ENCODE measurements around the gene SKAP1. TPM values are rescaled to one million over a fixed set of nuclear protein-coding genes. Genes with fewer than 3 reads are reported as not detected.
"Not testable (repeated sequence)": the region's sequence is repeated elsewhere in the genome, so short reads cannot be mapped to it uniquely, and the experiment has no call there.

Gene SKAP1
- polyA plus RNA-seq, 1 donor from 2014 or later = 11.5 TPM

DNA sequence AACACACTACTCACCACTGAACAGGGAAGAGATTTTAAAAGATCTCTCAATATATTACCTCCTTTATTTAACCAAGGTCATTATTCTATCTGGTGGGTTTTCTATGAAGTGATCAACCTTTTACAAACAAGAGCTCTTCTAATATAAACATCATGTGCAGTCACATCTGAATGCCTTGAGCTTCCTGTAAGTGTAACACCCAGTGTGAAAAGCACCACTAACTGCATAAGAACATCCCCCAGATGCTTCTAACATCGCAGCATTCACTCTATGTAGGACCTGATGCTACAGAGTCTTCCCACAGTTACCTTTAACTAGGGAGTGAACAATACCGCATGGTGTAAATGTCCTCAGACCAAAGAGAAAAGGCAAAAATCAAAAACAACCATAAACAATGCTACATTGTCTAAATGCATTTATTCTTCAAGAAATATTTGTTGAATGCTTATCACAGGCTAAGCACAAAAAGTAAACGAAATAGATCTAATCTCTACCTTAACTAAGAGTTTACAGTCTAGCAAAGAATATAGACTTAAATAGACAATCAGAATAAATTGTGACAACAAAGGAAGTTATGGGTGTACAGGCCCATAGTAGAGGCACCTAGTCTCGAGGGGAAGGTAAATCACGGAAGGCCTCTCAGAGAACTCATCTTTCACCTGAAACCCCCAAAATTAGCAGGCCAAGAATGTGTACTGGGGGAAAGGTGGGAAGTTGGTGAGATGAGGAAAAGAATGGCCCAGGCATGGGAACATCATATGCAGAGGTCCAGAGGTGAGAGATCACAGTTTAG is 16.2 kb downstream of the SKAP1 start:
- Mint-ChIP-seq H3K27ac (no peak overlapping the region), H3K4me1 (peaks cover 1 to 4% (median 3%) of the 10 kb centered on the region in 3 donors), H3K9me3 (no peaks in the 10 kb centered on the region), H3K27me3 (peaks cover 5% of the 10 kb centered on the region), H3K4me3 (no peak overlapping the region), H3K36me3 (peaks cover 2% of the 10 kb centered on the region)

DNA sequence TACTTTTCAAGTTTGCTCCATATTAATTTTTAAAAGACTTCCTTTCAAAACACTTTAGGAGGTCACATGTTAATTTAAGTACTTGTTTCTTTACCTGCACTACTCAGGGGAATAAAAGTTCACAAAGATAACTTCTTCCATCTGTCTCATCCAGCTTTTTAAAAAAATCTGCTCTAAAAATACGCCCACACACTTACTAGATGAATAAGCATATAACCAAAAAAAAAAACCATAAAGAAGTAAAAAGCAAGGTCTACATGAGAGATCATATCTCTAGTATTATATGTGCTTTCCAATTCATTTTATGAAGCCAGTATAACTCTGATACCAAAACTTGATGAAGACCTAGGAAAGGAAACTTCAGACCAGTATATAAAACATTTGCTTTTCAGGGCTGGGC is 17.2 kb downstream of the SKAP1 start:
- H3K27me3 Mint-ChIP-seq = peaks cover 5% of the 10 kb centered on the region

DNA sequence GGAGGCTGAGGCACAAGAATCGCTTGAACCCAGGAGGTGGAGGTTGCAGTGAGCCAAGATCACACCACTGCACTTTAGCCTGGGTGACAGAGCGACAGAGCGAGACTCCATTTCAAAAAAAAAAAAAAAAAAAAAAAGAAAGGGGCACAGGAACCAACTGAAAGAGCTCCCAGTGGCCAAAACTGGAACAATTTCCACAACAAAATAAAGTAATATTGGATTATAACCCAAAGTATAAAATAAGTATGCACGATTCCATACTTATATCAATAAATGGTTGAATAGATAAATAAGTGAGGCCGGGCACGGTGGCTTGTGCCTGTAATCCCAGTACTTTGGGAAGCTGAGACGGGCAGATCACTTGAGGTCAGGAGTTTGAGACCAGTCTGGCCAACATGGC is 19.2 kb downstream of the SKAP1 start:
- not testable (repeated sequence) for H3K27ac Mint-ChIP-seq, H3K36me3 Mint-ChIP-seq, H3K9me3 Mint-ChIP-seq, H3K27me3 Mint-ChIP-seq, H3K4me1 Mint-ChIP-seq, H3K4me3 Mint-ChIP-seq

More for the DNA sequence above, 17.2 kb downstream of the SKAP1 start:
- Mint-ChIP-seq H3K4me3 (no peak overlapping the region), H3K36me3 (no peaks in the 10 kb centered on the region), H3K4me1 (peaks cover 1 to 4% (median 3%) of the 10 kb centered on the region in 3 donors), H3K9me3 (no peaks in the 10 kb centered on the region), H3K27ac (no peak overlapping the region)

DNA sequence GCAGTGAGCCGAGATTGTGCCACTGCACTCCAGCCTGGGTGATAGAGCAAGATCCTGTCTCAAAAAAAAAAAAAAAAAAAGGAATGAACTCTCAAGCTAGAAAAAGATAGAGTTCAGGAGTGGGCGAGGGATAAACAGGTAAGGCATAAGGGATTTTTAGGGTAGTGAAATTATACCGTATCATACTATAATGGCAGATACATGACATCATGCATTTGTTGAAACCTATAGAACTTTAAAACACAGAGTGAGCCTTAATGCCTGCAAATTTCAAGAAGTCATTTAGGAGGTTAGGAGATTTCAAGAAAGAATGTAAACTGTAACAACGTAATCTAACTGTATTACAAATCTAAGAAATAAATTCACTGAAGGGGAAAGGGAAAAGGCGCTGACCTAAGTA is 20.4 kb downstream of the SKAP1 start:
- H3K4me1 Mint-ChIP-seq = peaks cover 1 to 7% (median 3%) of the 10 kb centered on the region in 3 donors
- H3K27ac Mint-ChIP-seq = no peak overlapping the region
- no peaks in the 10 kb centered on the region for H3K9me3 Mint-ChIP-seq
- H3K27me3 Mint-ChIP-seq = peaks cover 4% of the 10 kb centered on the region
- no peaks in the 10 kb centered on the region for H3K36me3 Mint-ChIP-seq
- H3K4me3 Mint-ChIP-seq = no peak overlapping the region

DNA sequence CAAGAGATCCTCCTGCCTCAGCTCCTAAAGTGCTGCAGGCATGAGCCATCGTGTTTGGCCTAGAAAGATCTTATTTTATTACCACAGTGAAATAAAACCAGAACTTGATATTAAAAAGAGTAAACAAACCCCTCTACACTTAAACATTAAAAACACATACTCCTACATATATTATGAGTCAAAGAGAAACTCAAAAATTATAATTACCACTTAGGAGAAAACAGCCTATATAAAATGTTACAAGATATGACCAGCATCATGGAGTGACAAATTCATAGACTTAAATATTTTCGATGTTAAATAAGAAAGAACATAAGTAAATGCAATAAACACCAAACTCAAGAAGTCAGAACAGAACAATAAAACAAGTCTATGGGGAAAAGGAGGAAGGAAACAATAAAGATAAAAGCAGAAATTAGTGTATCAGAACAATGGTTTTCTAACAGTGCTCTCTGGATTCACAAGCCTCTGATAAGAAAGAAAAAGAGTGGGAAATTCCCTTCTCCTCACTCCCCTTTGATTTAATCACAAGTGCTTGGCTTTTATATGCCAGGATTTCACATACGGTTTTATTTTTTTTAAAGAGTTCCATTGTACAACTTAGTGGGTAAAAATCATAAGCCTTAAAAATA is 23.0 kb downstream of the SKAP1 start:
- H3K27ac Mint-ChIP-seq = no peak overlapping the region
- peaks cover 6% of the 10 kb centered on the region for H3K27me3 Mint-ChIP-seq
- no peak overlapping the region for H3K4me3 Mint-ChIP-seq
- H3K36me3 Mint-ChIP-seq = no peaks in the 10 kb centered on the region
- peaks cover 0 to 3% (median 0%) of the 10 kb centered on the region in 3 donors for H3K4me1 Mint-ChIP-seq
- H3K9me3 Mint-ChIP-seq = no peaks in the 10 kb centered on the region

DNA sequence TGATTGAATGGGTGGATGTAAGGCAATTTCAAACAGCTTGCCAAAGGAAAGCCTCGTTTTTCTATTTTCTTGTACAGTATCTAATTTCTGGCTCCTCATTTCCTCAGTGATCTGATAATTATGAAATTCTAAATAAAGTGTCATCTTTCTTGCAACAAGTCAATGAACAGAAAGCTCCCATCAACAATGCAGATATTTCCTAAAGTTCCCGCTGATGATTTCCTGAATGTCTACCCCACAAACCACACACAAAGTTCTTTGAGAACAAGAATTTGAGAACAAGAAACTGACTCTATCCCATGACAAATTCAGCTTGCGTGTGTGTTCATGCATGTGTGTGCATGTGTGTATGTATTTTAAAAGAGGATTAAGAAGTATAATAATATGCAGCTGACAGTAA is 35.2 kb downstream of the SKAP1 start:
- Mint-ChIP-seq H3K4me1 (peaks cover 0 to 1% (median 0%) of the 10 kb centered on the region in 3 donors), H3K9me3 (no peaks in the 10 kb centered on the region)

DNA sequence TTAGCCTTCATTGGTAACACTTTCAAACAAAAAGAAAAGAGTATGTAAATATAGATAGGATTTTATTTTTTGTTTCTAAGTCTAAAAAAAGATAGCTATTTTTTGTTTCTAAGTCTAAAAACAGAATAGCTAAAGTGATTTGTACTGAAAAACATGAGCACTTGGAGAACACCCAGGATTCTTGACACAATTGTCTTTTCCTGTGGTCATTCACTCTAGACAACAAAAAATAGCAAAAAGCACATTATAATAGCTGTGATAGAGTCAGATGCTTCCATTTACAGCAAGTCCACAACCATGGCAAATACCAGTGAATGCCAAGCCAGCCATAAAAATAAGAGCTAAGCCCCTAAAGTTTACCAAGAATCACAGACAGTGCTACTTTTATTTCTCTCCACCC is 36.7 kb downstream of the SKAP1 start:
- peaks cover 3% of the 10 kb centered on the region for H3K27me3 Mint-ChIP-seq
- peaks cover 3% of the 10 kb centered on the region for H3K36me3 Mint-ChIP-seq
- no peak overlapping the region for H3K4me3 Mint-ChIP-seq
- H3K27ac Mint-ChIP-seq = no peak overlapping the region
- no peaks in the 10 kb centered on the region for H3K9me3 Mint-ChIP-seq
- no peaks in the 10 kb centered on the region for H3K4me1 Mint-ChIP-seq

More for the DNA sequence above, 35.2 kb downstream of the SKAP1 start:
- H3K27ac Mint-ChIP-seq = no peak overlapping the region
- H3K36me3 Mint-ChIP-seq = peaks cover 3% of the 10 kb centered on the region
- no peak overlapping the region for H3K4me3 Mint-ChIP-seq
- H3K27me3 Mint-ChIP-seq = peaks cover 3% of the 10 kb centered on the region

DNA sequence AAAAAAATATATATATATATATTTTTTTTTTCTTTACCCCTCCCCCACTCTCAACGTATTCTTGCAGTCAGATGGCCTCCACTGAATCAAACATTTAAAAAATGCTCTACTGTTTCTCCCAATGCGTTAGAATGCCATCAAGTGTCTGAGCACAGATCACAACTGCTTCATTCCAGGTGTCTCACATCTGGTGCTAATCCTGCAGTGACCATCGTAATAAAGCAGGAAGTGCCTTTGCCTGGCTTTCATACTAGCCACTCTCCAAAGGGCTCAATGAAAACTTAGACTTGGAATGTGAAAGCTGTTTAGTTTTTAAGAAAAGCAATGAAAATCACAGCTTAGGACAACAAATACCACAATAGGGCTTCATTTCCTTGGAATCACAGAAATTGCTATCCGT is 37.2 kb downstream of the SKAP1 start:
- Mint-ChIP-seq H3K4me1 (no peaks in the 10 kb centered on the region), H3K9me3 (no peaks in the 10 kb centered on the region), H3K27ac (no peak overlapping the region), H3K27me3 (peaks cover 3% of the 10 kb centered on the region), H3K36me3 (peaks cover 3% of the 10 kb centered on the region), H3K4me3 (no peak overlapping the region)

DNA sequence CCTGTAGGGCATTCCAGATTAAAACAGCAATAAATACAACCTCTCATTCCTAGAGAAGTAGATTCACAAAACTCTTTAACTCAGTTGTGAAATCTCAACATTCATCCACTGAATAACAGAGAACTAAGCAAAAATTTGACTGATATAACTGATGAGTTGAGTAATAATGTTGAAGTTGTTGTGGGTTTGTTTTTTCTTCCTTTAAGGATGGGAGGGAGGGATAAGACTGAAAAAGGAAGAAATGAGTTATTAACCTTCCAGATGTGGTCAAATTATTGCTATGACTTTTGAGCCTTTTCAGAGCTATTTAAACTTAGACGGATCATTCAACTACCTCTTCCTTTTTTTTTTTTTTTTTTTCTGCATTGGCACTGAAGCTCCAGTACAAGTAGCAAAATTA is 38.6 kb downstream of the SKAP1 start:
- Mint-ChIP-seq H3K27ac (no peak overlapping the region), H3K4me3 (no peak overlapping the region), H3K4me1 (no peaks in the 10 kb centered on the region)

DNA sequence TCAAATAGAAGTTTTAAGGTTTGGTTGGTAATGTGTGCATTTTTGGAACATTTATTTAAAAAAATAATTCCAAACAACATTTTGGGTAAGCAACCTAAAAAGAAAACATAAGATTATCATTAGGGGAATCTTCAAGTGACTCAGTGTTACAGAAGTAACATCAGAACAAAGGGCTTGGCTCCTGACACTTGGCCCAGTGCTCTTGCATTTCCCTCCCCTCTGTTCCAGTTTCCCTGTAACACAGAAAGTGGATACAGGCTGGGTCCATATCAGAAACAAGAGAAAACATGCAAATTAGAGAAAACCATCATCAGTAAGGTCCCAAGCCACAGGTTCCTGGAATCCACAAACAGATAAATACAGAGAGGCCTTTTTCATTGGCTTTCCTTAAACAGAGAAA is 40.1 kb downstream of the SKAP1 start:
- no peak overlapping the region for H3K27ac Mint-ChIP-seq
- H3K36me3 Mint-ChIP-seq = peaks cover 2% of the 10 kb centered on the region
- H3K9me3 Mint-ChIP-seq = peaks cover 0 to 2% (median 0%) of the 10 kb centered on the region in 3 donors
- H3K27me3 Mint-ChIP-seq = peaks cover 8% of the 10 kb centered on the region
- peaks cover 0 to 2% (median 0%) of the 10 kb centered on the region in 3 donors for H3K4me1 Mint-ChIP-seq
- H3K4me3 Mint-ChIP-seq = no peak overlapping the region

More for the DNA sequence above, 38.6 kb downstream of the SKAP1 start:
- Mint-ChIP-seq H3K36me3 (peaks cover 3% of the 10 kb centered on the region), H3K27me3 (peaks cover 3% of the 10 kb centered on the region), H3K9me3 (no peaks in the 10 kb centered on the region)

DNA sequence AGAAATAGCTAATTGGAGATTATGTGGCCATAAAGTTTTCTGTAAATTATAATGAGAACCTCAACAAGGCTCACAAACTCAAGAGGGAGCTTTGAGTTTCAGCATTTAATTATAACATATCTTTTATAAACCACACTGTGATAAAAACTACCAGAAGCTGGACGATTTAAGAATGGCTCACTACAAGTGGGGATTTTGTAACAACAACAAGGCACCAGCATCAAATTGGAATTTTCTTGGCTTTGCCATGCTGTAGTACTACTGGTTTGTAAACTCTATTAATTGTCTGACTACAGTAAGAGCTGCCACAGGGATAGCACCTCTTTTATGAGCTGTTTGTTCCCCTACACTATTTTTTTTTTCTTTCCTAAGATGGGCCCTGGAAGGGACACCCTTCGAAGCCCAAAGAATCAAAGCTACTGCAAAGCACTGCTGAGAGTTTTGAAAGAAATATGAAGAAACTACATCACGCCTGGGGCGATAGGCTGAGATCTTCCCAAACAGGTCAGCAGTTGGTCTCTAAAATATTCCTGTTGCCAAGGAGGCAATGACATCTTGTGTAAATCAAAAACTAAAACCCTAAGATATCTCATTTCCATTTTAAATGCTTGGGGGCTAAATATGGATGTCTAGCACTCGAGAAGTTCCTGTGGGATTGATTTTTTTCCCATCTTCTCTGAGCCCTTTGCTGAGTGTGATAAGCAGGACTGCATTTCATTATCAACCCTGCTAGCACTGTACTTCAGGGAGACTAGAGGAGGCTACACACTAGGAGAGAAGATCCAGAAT is 40.9 kb downstream of the SKAP1 start:
- Mint-ChIP-seq H3K9me3 (peaks cover 0 to 2% (median 0%) of the 10 kb centered on the region in 3 donors), H3K27ac (no peak overlapping the region), H3K27me3 (peaks cover 8% of the 10 kb centered on the region), H3K4me3 (no peak overlapping the region), H3K36me3 (peaks cover 1% of the 10 kb centered on the region), H3K4me1 (peaks cover 0 to 2% (median 0%) of the 10 kb centered on the region in 3 donors)

DNA sequence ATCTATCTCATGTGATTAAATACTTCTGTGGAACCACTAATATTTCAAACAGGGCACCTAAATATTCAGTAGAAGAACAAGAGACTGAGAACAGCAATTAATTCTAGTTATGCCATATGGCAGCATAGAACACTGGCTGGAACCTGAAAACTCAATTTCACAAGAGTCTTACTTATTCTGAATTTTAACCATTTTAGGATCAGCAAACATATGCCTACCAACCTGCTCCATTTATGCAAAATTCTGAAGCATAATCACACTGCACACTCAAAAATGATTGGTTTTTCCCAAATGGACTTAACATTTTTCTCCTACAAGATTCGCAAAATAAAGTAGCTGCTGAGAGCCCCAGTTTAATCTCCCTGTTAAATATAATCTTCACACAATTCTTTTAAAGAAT is 43.2 kb downstream of the SKAP1 start:
- peaks cover 0 to 2% (median 0%) of the 10 kb centered on the region in 3 donors for H3K4me1 Mint-ChIP-seq
- H3K4me3 Mint-ChIP-seq = no peak overlapping the region
- peaks cover 8% of the 10 kb centered on the region for H3K27me3 Mint-ChIP-seq
- peaks cover 0 to 2% (median 0%) of the 10 kb centered on the region in 3 donors for H3K9me3 Mint-ChIP-seq
- peaks cover 1% of the 10 kb centered on the region for H3K36me3 Mint-ChIP-seq
- no peak overlapping the region for H3K27ac Mint-ChIP-seq

DNA sequence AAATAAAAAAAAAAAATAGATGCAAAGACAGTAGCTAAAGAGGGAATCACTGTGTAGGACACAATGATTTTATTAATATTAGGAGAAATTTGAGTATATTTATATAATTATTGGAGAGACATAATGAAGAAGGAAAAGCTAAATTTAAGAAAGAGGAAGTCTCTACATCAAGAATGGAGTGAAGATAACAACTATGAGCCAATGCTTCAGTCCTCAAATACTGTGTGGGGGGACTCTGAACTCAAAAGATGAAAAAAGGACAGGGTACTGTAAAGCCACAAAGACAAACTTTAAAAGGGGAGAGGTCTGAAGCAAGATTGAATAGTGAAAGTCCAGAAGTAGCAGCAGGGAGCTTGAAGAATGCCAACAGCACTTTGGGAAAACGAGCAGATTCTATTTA is 44.7 kb downstream of the SKAP1 start:
- no peak overlapping the region for H3K27ac Mint-ChIP-seq
- H3K9me3 Mint-ChIP-seq = peaks cover 0 to 2% (median 0%) of the 10 kb centered on the region in 3 donors
- H3K4me1 Mint-ChIP-seq = peaks cover 0 to 2% (median 0%) of the 10 kb centered on the region in 3 donors
- H3K36me3 Mint-ChIP-seq = peaks cover 1% of the 10 kb centered on the region
- H3K27me3 Mint-ChIP-seq = peaks cover 8% of the 10 kb centered on the region
- no peak overlapping the region for H3K4me3 Mint-ChIP-seq

DNA sequence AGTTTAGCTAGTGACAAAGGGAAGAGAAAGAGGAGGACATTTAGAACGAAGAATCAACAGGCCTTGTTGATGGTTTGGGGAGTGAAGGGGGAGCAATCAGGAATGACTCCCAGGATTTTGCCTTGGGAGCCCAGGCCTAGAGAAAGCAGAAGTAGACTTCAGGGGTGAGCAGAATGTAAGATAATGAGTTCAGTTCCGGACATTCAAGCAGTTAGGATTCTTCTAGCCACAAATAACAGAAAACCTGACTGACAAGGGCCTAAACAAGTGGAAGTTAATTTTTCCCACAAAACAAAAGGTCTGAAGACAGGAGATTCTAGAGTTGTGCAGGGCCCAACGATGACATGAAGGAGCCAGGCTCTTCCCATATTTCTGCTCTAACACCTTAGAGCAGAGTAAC is 45.9 kb downstream of the SKAP1 start:
- H3K27me3 Mint-ChIP-seq = peaks cover 4% of the 10 kb centered on the region
- H3K27ac Mint-ChIP-seq = no peak overlapping the region
- no peak overlapping the region for H3K4me3 Mint-ChIP-seq
- H3K4me1 Mint-ChIP-seq = peaks cover 0 to 2% (median 0%) of the 10 kb centered on the region in 3 donors
- H3K9me3 Mint-ChIP-seq = peaks cover 0 to 2% (median 0%) of the 10 kb centered on the region in 3 donors
- H3K36me3 Mint-ChIP-seq = peaks cover 1% of the 10 kb centered on the region

DNA sequence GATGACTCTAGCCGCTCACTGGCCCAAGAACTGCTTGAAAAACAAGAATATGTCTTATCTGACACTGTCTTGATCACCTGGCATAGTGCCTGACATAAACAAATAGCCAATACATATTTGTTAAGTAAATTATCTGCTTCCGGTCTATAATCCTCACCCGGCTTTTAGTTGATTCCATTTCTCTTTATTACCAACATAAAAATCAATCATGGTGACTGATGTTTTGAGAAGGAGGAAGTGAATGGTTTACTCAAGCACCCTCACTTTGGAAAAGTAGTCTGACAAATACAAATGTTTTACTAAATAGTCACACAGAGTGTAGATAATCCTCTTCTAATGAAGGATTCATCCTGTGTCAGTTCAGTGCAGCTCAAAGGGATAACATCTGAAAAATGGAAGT is 47.0 kb downstream of the SKAP1 start:
- Mint-ChIP-seq H3K27ac (no peak overlapping the region), H3K27me3 (peaks cover 4% of the 10 kb centered on the region), H3K9me3 (peaks cover 0 to 2% (median 0%) of the 10 kb centered on the region in 3 donors), H3K36me3 (peaks cover 1% of the 10 kb centered on the region), H3K4me1 (peaks cover 0 to 2% (median 0%) of the 10 kb centered on the region in 3 donors), H3K4me3 (no peak overlapping the region)
